HG03521 (cell line): ENCODE measurements around the gene MECR.

Experiments used
- ATAC-seq: cut with Tn5 transposase; IDR thresholded peaks from one replicate; pipeline ENCODE4 v1.9.1; 2021; ENCODE audit warnings: mild to moderate bottlenecking, moderate library complexity; ENCODE audit not compliant: unreplicated experiment

MECR gene

GRCh38 chr1:29255134-29255666, 24.5 kb upstream of the MECR start:
- ATAC-seq: no peak

GRCh38 chr1:29254346-29254745, 23.6 kb upstream of the MECR start:
- no peak for ATAC-seq

GRCh38 chr1:29253180-29253579, 22.4 kb upstream of the MECR start:
- no peak for ATAC-seq

GRCh38 chr1:29251164-29252124, 20.7 kb upstream of the MECR start:
- ATAC-seq: no peak

GRCh38 chr1:29249951-29250581, 19.3 kb upstream of the MECR start:
- no peak for ATAC-seq

- no peak for ATAC-seq
These were observed 18.5 kb upstream of the MECR start for GRCh38 chr1:29249170-29249691.

GRCh38 chr1:29248409-29248808, 17.7 kb upstream of the MECR start:
- ATAC-seq: no peak

GRCh38 chr1:29247571-29248273, 17.0 kb upstream of the MECR start:
- ATAC-seq: no peak

GRCh38 chr1:29247044-29247443, 16.3 kb upstream of the MECR start:
- ATAC-seq: no peak

GRCh38 chr1:29245876-29246275, 15.1 kb upstream of the MECR start:
- no peak for ATAC-seq

GRCh38 chr1:29245261-29245660, 14.5 kb upstream of the MECR start:
- no peak for ATAC-seq

- no peak for ATAC-seq
These were observed 13.1 kb upstream of the MECR start for GRCh38 chr1:29243871-29244200.

GRCh38 chr1:29243023-29243870, 12.5 kb upstream of the MECR start:
- no peak for ATAC-seq

- no peak for ATAC-seq
These were observed 10.3 kb upstream of the MECR start for GRCh38 chr1:29240986-29241385.

- no peak for ATAC-seq
These were observed 9.7 kb upstream of the MECR start for GRCh38 chr1:29240400-29240837.

- no peak for ATAC-seq
These were observed 8.4 kb upstream of the MECR start for GRCh38 chr1:29239142-29239541.

- no peak for ATAC-seq
These were observed 7.9 kb upstream of the MECR start for GRCh38 chr1:29238620-29239002.

- ATAC-seq: no peak
These were observed 7.3 kb upstream of the MECR start for GRCh38 chr1:29237852-29238619.

GRCh38 chr1:29237129-29237821, 6.5 kb upstream of the MECR start:
- no peak for ATAC-seq
